GM06990 (cell line): ENCODE data around the gene WIF1.

ENCODE experiments used
- DNase-seq: peaks from one replicate; pipeline ENCODE4 v3.0.0-alpha.2; 2011; ENCODE audit not compliant: insufficient read length; ENCODE audit errors: extremely low read depth
- H3K27me3 ChIP-seq: replicated peaks from 2 replicates; pipeline ENCODE4 v1.6.0; 2011; ENCODE audit warnings: low read length; ENCODE audit not compliant: control insufficient read depth, insufficient read depth
- H3K36me3 ChIP-seq: 2 replicates; pipeline ENCODE4 v1.5.1; 2011; ENCODE audit warnings: low read length; ENCODE audit not compliant: control insufficient read depth, insufficient read depth
- H3K4me3 ChIP-seq: replicated peaks from 2 replicates; pipeline ENCODE4 v1.5.1; 2011; ENCODE audit warnings: low read depth, mild to moderate bottlenecking, control low read depth, low read length
- CTCF ChIP-seq: IDR thresholded peaks from 2 replicates; pipeline ENCODE4 v1.5.1; 2011; ENCODE audit warnings: low read length, control low read depth, mild to moderate bottlenecking, inconsistent platforms; ENCODE audit not compliant: insufficient read depth, poor library complexity, severe bottlenecking

Gene WIF1

DNA sequence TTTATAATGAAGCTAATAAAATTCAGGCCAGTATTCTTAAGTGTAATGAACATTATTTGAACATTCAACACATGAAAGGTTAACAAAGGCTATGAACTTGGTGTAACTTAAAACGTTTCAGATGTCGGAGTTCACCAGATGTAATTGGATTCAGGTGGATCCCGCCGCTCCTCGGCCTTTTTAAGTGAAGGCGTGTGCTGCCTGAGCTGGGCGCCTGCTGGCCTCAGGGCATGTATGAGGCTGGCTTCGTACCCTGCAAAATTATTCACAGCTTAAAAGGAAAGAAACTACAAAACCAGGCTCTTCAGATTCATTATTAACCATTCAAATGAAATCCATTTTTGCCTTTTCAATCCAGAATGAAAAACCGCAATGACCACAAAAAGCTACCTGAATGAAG is 69.9 kb downstream of the WIF1 start:
- no peaks in the 10 kb centered on the region for H3K36me3 ChIP-seq
- H3K4me3 ChIP-seq: no peak overlapping the region
- no peak for DNase-seq
- H3K27me3 ChIP-seq: no peaks in the 10 kb centered on the region; the same call in 1 of the 2 replicates
- no peak for TF ChIP-seq CTCF

GRCh38 chr12:65045269-65045668 is 75.8 kb downstream of the WIF1 start:
- no peak for DNase-seq
- TF ChIP-seq CTCF: no peak
- Histone ChIP-seq H3K27me3 (no peaks in the 10 kb centered on the region), H3K4me3 (no peak overlapping the region), H3K36me3 (no peaks in the 10 kb centered on the region)

GRCh38 chr12:65039301-65039700 is 81.8 kb downstream of the WIF1 start:
- Histone ChIP-seq H3K4me3 (no peak overlapping the region), H3K36me3 (no peaks in the 10 kb centered on the region), H3K27me3 (no peaks in the 10 kb centered on the region; the same call in 1 of the 2 replicates)
- no peak for TF ChIP-seq CTCF
- no peak for DNase-seq

DNA sequence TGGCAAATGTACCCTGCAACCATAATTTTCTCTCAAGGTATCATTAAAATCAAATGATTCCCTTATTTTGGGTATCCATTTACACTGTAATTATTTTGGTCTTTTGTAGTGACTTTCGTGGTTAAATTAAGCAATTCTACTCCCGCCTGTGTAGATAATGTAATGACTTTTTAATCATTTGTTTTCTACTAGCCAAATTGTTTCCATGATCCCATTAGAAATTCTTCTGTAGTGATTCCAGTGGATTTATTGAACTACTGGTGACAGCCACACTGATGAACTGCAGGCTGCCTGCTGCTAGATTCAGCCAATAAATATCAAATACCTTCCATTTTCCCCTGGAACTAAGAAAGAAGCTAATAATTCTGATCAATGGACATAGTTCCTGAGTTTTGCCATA is 96.0 kb downstream of the WIF1 start:
- Histone ChIP-seq H3K27me3 (peaks cover 1% of the 10 kb centered on the region), H3K36me3 (no peaks in the 10 kb centered on the region), H3K4me3 (no peak overlapping the region)
- no peak for TF ChIP-seq CTCF
- no peak for DNase-seq

GRCh38 chr12:65023485-65023884 is 97.6 kb downstream of the WIF1 start:
- H3K36me3 ChIP-seq: no peaks in the 10 kb centered on the region
- no peak for DNase-seq
- TF ChIP-seq CTCF: no peak
- peaks cover 1% of the 10 kb centered on the region for H3K27me3 ChIP-seq
- no peak overlapping the region for H3K4me3 ChIP-seq

GRCh38 chr12:65022960-65023359 is 98.1 kb downstream of the WIF1 start:
- no peak for DNase-seq
- Histone ChIP-seq H3K27me3 (peaks cover 1% of the 10 kb centered on the region), H3K36me3 (no peaks in the 10 kb centered on the region), H3K4me3 (no peak overlapping the region)
- TF ChIP-seq CTCF: no peak
